Testis (tissue), 3 donors: Measurements from ENCODE around the gene ZNF581. TPM values are rescaled to one million over a fixed set of nuclear protein-coding genes. Genes with fewer than 3 reads are reported as not detected.

Experiments
- DNase-seq: peaks from one replicate; pipeline ENCODE4 v3.0.0-alpha.2; 2019
- H3K27ac ChIP-seq, 2 donors: fragments of 200-600 bp; sonication (generic); one replicate each; pipeline ENCODE4 v1.5.1; 2019
- H3K27me3 ChIP-seq: fragments of 200-600 bp; sonication (generic); one replicate; pipeline ENCODE4 v1.5.1; 2019
- H3K36me3 ChIP-seq: fragments of 200-600 bp; sonication (generic); one replicate; pipeline ENCODE4 v1.5.1; 2017; ENCODE audit warnings: low read depth; ENCODE audit errors: missing control alignments
- H3K4me1 ChIP-seq: fragments of 200-600 bp; sonication (generic); one replicate; pipeline ENCODE4 v1.5.1; 2019
- H3K4me3 ChIP-seq, 2 donors: fragments of 200-600 bp; sonication (generic); one replicate each; pipeline ENCODE4 v1.5.1; 2017 to 2019
- H3K9me3 ChIP-seq: fragments of 200-600 bp; sonication (generic); one replicate; pipeline ENCODE4 v1.5.1; 2017
- CTCF ChIP-seq, 3 experiments: fragments of 450-650 bp in 2 of 3; fragments of 200-600 bp in 1 of 3; sonication (generic) in 1 of 3; IDR thresholded peaks; one replicate each; pipeline ENCODE4 v1.5.1; 2016 to 2019; ENCODE audit warnings: antibody characterized with exemption in 3 of 3, mild to moderate bottlenecking in 2 of 3, moderate library complexity in 1 of 3
- POLR2A ChIP-seq: fragments of 450-650 bp; IDR thresholded peaks from one replicate; pipeline ENCODE4 v1.6.1; 2017; ENCODE audit warnings: antibody characterized with exemption, mild to moderate bottlenecking, moderate library complexity
- WGBS, 2 donors: methylation state at CpG; one replicate each; pipeline ENCODE4 v1.1.5; 2018; 5-methylcytosine and 5-hydroxymethylcytosine counted together
- intact Hi-C: fragments of 100-400 bp; cut with DNase I; formaldehyde crosslinking; loops from one replicate; pipeline ENCODE4 v1.15.1; 2023; ENCODE audit warnings: low total_unique reads
- polyA plus RNA-seq: library from polyadenylated mRNA; stranded (reverse); fragments of 350-450 nt; fragmentation: Illumina TruSeq; extraction: RNeasy Lipid Tissue Mini Kit (QIAGEN cat#74804); gene quantifications from one replicate; pipeline ENCODE4 v1.2.3, GENCODE V29; 2014; ENCODE audit warnings: low read depth, low replicate concordance; ENCODE audit not compliant: insufficient read depth
- total RNA-seq, 2 donors: library from RNA; depleted of rRNA; stranded (reverse); fragments of >200 nt; gene quantifications; one replicate each; pipeline ENCODE4 v1.2.3, GENCODE V29; 2016

ZNF581 gene
- total and polyA plus RNA-seq, 3 donors from 2014 or later = 17.3 to 31.2 (median 18.4) TPM

GRCh38 chr19:55690109-55690768 lies 46.8 kb downstream of the ZNF581 start:
- H3K4me3 ChIP-seq = no peak overlapping the region
- H3K4me1 ChIP-seq = peaks cover 27% of the 10 kb centered on the region
- TF ChIP-seq CTCF (IDR thresholded peaks at IDR 0.05) = no peak
- no peak for TF ChIP-seq POLR2A
- H3K36me3 ChIP-seq = no peaks in the 10 kb centered on the region
- no peak for DNase-seq
- intact Hi-C loops = no loop called here
- WGBS, 2 donors = 91 to 92% methylated on average over 15 to 24 of the region's 25 CpGs
- no peak overlapping the region for H3K27ac ChIP-seq
- H3K9me3 ChIP-seq = no peaks in the 10 kb centered on the region
- H3K27me3 ChIP-seq = no peaks in the 10 kb centered on the region

GRCh38 chr19:55690769-55691545 lies 47.5 kb downstream of the ZNF581 start:
- DNase-seq = no peak
- WGBS, 2 donors = 92 to 93% methylated on average over 23 to 31 of the region's 31 CpGs
- Histone ChIP-seq H3K9me3 (no peaks in the 10 kb centered on the region), H3K4me1 (peaks cover 27% of the 10 kb centered on the region), H3K36me3 (no peaks in the 10 kb centered on the region), H3K27ac (no peak overlapping the region), H3K27me3 (no peaks in the 10 kb centered on the region), H3K4me3 (no peak overlapping the region)
- intact Hi-C loops = no loop called here
- TF ChIP-seq CTCF (IDR thresholded peaks at IDR 0.05) (no peak), POLR2A (no peak)

GRCh38 chr19:55691561-55692481 lies 48.4 kb downstream of the ZNF581 start:
- Histone ChIP-seq H3K27me3 (no peaks in the 10 kb centered on the region), H3K4me1 (peaks cover 21% of the 10 kb centered on the region), H3K4me3 (no peak overlapping the region), H3K36me3 (no peaks in the 10 kb centered on the region), H3K27ac (no peak overlapping the region), H3K9me3 (no peaks in the 10 kb centered on the region)
- WGBS, 2 donors = 86 to 94% methylated on average over 21 to 29 of the region's 31 CpGs
- intact Hi-C loops = no loop called here
- TF ChIP-seq CTCF (IDR thresholded peaks at IDR 0.05) (no peak), POLR2A (no peak)
- no peak for DNase-seq

- Histone ChIP-seq H3K36me3 (no peaks in the 10 kb centered on the region), H3K27ac (no peak overlapping the region), H3K4me1 (peaks cover 14% of the 10 kb centered on the region), H3K27me3 (no peaks in the 10 kb centered on the region), H3K9me3 (no peaks in the 10 kb centered on the region), H3K4me3 (no peak overlapping the region)
- intact Hi-C loops = no loop called here
- TF ChIP-seq CTCF (IDR thresholded peaks at IDR 0.05) (no peak), POLR2A (no peak)
- 73 to 79% methylated on average over 7 to 19 of the region's 19 CpGs for WGBS, 2 donors
- DNase-seq = no peak
Measured at GRCh38 chr19:55692681-55693081, 49.2 kb downstream of the ZNF581 start.
